Ovary (tissue), 9 donors: ENCODE results near the gene TPH2. TPM values are rescaled to one million over a fixed set of nuclear protein-coding genes. Genes with fewer than 3 reads are reported as not detected.

Experiments used
- DNase-seq, 5 donors: peaks; one replicate each; pipeline ENCODE4 v3.0.0-alpha.2; 2019 to 2020
- H3K27ac ChIP-seq, 2 donors: fragments of 200-600 bp; one replicate each; pipeline versions ENCODE4 v1.5.1 to v1.8.0; 2019 to 2022
- H3K27me3 ChIP-seq: fragments of 200-600 bp; one replicate; pipeline ENCODE4 v1.8.0; 2022
- H3K36me3 ChIP-seq: fragments of 200-600 bp; sonication (generic); one replicate; pipeline ENCODE4 v1.5.1; 2019
- H3K4me1 ChIP-seq: one replicate; pipeline ENCODE4 v1.8.1; 2013; ENCODE audit warnings: mild to moderate bottlenecking, moderate library complexity; ENCODE audit not compliant: insufficient read depth
- H3K4me3 ChIP-seq: fragments of 200-600 bp; sonication (generic); one replicate; pipeline ENCODE4 v1.5.1; 2017
- H3K9me3 ChIP-seq, 2 donors: fragments of 200-600 bp in 1 of 2; sonication (generic) in 1 of 2; one replicate each; pipeline versions ENCODE4 v1.5.1 to v1.8.1; 2013 to 2019; ENCODE audit warnings: mild to moderate bottlenecking in 1 of 2, moderate library complexity in 1 of 2
- EP300 ChIP-seq: sonication (generic); formaldehyde crosslinking; IDR thresholded peaks from one replicate; pipeline ENCODE4 v1.6.1; 2017; ENCODE audit warnings: antibody characterized with exemption
- POLR2A ChIP-seq: fragments of 450-650 bp; IDR thresholded peaks from one replicate; pipeline ENCODE4 v1.6.1; 2017; ENCODE audit warnings: antibody characterized with exemption, mild to moderate bottlenecking, moderate library complexity
- WGBS, 3 donors: extraction: QIAGEN DNeasy Blood & Tissue Kit in 1 of 3; methylation state at CpG; one replicate each; pipeline versions ENCODE4 v1.1.5 to v1.1.7; 2013 to 2017; 5-methylcytosine and 5-hydroxymethylcytosine counted together
- intact Hi-C, 4 donors: fragments of 100-400 bp; cut with DNase I; formaldehyde crosslinking; loops; one replicate each; pipeline versions ENCODE4 v1.11.0 to v1.15.1; 2022 to 2023
- polyA plus RNA-seq, 2 donors: library from polyadenylated mRNA; stranded (reverse); fragments of 200-250 nt in 1 of 2; fragments of 350-450 nt in 1 of 2; fragmentation: Illumina TruSeq in 1 of 2; extraction: RNeasy Lipid Tissue Mini Kit (QIAGEN cat#74804) in 1 of 2; gene quantifications; one replicate each; pipeline ENCODE4 v1.2.3, GENCODE V29; 2013 to 2014
- total RNA-seq, 7 donors: library from RNA; depleted of rRNA in 2 of 7; stranded (reverse); fragments of >200 nt in 2 of 7; fragmentation: NEBNext Ultra II Directional in 3 of 7; extraction: Animal tissue kit (Norgen Biotek cat#: 25700) in 3 of 7; gene quantifications; one replicate each; pipeline versions ENCODE4 v1.1.0 to v1.2.4, GENCODE V29; 2016 to 2023
- TF ChIP-seq, protein P1 (sequence below), 3 donors: fragments of 450-650 bp in 2 of 3; fragments of 200-600 bp in 1 of 3; IDR thresholded peaks; one replicate each; pipeline versions ENCODE4 v1.5.1 to v1.8.0; 2016 to 2022; ENCODE audit warnings: antibody characterized with exemption in 3 of 3, mild to moderate bottlenecking in 1 of 3
- donor health status: DM: no; HTN: no; CAD: no; lungs with moderate emphysema.
- donor health status: DM: no; HTN: no; CAD: no.
- donor health status: Bipolar disorder and iron deficiency.
- donor health status: DM: yes; HTN: yes; CAD: no.
- donor health status: DM: no; HTN: no; CAD: no.
- donor health status: DM: yes; HTN: yes; CAD: no.

TPH2 gene
- total and polyA plus RNA-seq, 9 donors = 0.23 TPM; not detected in 8

DNA sequence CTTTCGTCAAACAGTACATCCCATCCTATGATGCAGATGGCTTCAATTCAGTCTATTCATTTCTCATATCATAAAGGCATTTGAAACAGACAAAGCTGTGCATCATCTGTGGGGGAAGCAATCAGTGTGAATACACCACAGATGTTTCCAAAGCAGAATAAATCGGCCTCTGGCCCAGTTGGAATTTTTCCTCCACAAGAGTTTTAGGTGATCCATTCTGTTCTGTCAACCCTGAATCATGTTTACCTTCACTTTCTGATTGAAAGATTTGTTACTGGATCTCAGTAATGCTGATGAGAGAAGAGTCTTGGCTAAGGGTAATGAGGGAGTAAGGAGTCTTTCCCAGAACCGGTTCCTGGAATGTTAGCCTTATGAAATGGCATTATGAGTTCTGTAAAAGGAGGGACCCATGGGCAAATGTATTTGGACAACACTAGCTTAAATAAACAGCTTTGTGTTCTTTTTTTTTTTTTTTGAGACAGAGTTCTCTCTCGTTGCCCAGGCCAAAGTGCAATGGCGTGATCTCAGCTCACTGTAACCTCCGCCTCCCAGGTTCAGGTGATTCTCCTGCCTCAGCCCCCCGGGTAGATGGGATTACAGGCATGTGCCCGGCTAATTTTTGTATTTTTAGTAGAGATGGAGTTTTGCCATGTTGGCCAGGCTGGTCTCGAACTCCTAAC, 62.5 kb downstream of the TPH2 start:
- Histone ChIP-seq H3K4me3 (no peak overlapping the region), H3K27me3 (no peaks in the 10 kb centered on the region), H3K36me3 (no peaks in the 10 kb centered on the region), H3K9me3 (no peaks in the 10 kb centered on the region), H3K4me1 (no peaks in the 10 kb centered on the region), H3K27ac (no peak overlapping the region)
- TF ChIP-seq EP300 = no peak
- TF ChIP-seq, protein P1, sequence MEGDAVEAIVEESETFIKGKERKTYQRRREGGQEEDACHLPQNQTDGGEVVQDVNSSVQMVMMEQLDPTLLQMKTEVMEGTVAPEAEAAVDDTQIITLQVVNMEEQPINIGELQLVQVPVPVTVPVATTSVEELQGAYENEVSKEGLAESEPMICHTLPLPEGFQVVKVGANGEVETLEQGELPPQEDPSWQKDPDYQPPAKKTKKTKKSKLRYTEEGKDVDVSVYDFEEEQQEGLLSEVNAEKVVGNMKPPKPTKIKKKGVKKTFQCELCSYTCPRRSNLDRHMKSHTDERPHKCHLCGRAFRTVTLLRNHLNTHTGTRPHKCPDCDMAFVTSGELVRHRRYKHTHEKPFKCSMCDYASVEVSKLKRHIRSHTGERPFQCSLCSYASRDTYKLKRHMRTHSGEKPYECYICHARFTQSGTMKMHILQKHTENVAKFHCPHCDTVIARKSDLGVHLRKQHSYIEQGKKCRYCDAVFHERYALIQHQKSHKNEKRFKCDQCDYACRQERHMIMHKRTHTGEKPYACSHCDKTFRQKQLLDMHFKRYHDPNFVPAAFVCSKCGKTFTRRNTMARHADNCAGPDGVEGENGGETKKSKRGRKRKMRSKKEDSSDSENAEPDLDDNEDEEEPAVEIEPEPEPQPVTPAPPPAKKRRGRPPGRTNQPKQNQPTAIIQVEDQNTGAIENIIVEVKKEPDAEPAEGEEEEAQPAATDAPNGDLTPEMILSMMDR (IDR thresholded peaks at IDR 0.05) = no peak
- 83 to 91% (median 84%) methylated on average over 9 of the region's 9 CpGs for WGBS, 3 donors
- DNase-seq = no peak
- intact Hi-C loops = no loop called here

DNA sequence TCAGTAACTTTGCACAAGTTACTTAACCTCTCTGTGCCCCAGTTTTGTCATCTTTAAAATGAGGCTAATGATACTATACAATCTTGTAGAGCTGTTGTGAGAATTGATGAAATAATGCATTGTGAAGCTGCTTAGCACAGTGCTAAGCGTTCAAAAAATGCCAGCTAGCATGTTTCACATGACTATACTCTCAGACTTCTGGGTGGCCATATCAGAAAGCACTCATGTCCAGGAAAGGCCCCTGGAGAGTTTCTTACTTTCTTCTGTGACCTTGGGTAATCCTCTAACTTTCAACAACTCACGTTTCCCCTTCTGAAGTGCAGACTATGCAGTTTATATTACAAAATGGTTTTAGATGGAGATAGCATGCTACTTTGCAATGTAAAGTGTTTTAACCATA, 68.1 kb downstream of the TPH2 start:
- WGBS, 3 donors = 25 to 29% (median 28%) methylated on average over 2 of the region's 2 CpGs
- no peaks in the 10 kb centered on the region for H3K9me3 ChIP-seq

DNA sequence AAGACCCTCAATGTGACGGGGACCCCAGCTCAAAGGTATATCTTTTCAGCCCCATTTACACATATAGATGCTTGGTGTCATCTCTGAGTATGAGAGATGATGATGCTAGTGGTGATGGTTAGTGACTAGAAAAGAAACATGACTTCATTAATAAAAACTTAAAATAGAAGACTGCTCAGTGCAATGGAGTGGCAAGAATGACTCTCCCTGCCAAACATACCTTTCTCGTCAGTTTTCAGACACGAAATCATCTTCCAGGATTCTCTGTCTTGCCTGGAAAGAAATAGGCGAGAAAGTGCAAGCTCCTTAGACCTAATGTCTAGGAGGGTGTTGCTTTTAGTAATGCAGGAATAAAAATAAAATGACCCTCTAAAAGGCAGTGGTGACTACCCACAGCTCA, 71.7 kb downstream of the TPH2 start:
- intact Hi-C loops = no loop called here
- Histone ChIP-seq H3K4me3 (no peak overlapping the region), H3K36me3 (no peaks in the 10 kb centered on the region), H3K27ac (no peak overlapping the region), H3K27me3 (no peaks in the 10 kb centered on the region), H3K4me1 (peaks cover 1% of the 10 kb centered on the region), H3K9me3 (no peaks in the 10 kb centered on the region)
- DNase-seq = no peak
- TF ChIP-seq POLR2A (no peak), EP300 (no peak)
- TF ChIP-seq, protein P1 (IDR thresholded peaks at IDR 0.05) = no peak
- 54 to 71% (median 55%) methylated on average over 4 of the region's 4 CpGs for WGBS, 3 donors

More for the DNA sequence above, 68.1 kb downstream of the TPH2 start:
- Histone ChIP-seq H3K27ac (no peak overlapping the region), H3K36me3 (no peaks in the 10 kb centered on the region), H3K4me3 (no peak overlapping the region), H3K27me3 (no peaks in the 10 kb centered on the region), H3K4me1 (peaks cover 1% of the 10 kb centered on the region)
- no peak for DNase-seq
- intact Hi-C loops = no loop called here
- no peak for TF ChIP-seq POLR2A
- TF ChIP-seq, protein P1 (IDR thresholded peaks at IDR 0.05) = no peak
- TF ChIP-seq EP300 = no peak

DNA sequence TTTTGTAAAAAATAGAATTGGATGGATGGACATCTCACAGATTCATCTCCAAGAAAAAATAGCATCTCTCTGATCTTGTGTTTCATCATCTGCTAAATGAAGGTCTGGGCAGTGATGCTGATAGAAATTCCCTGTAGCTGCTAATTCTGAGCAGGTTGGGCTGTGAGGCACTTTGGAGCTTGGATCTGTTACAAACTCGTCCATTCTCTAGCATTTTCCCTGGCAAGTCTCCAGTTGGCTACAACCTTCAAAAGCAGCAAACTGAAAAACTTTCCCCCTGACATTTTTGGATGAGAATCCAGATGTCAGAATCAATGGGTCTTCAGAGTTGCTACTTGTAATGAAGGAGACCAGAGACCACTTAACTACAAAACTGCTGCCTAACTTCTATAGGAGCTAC, 72.7 kb downstream of the TPH2 start:
- no peak for DNase-seq
- Histone ChIP-seq H3K4me3 (no peak overlapping the region), H3K9me3 (no peaks in the 10 kb centered on the region), H3K27me3 (no peaks in the 10 kb centered on the region), H3K4me1 (peaks cover 1% of the 10 kb centered on the region), H3K27ac (no peak overlapping the region), H3K36me3 (no peaks in the 10 kb centered on the region)
- intact Hi-C loops = no loop called here
- 3 to 8% (median 8%) methylated on average over 1 of the region's 1 CpG for WGBS, 3 donors
- TF ChIP-seq EP300 = no peak
- TF ChIP-seq, protein P1 (IDR thresholded peaks at IDR 0.05) = no peak
- TF ChIP-seq POLR2A = no peak
